Measurements from ENCODE around the gene INO80D. TPM values are rescaled to one million over a fixed set of nuclear protein-coding genes. Genes with fewer than 3 reads are reported as not detected.

The INO80D gene
- total RNA-seq, 4 donors from 2014 or later: 24.2 to 51.4 (median 32.5) TPM

GRCh38 chr2:205998583-205998982, 87.4 kb downstream of the INO80D start:
- WGBS: 93% methylated on average over 2 of the region's 2 CpGs
- no peak for TF ChIP-seq EP300 (IDR thresholded peaks at IDR 0.05)
- TF ChIP-seq CTCF (IDR thresholded peaks at IDR 0.05): no peak
- no peak for TF ChIP-seq POLR2A (IDR thresholded peaks at IDR 0.05)
- no peak for TF ChIP-seq POLR2AphosphoS5 (IDR thresholded peaks at IDR 0.05)
- H3K9me3 ChIP-seq: no peaks in the 10 kb centered on the region
- DNase-seq (ENCODE audit: low spot score in 2 of 2): no peak
- H3K27ac ChIP-seq: no peak overlapping the region
- no peak overlapping the region for H3K4me3 ChIP-seq
- H3K4me1 ChIP-seq: no peaks in the 10 kb centered on the region
- H3K27me3 ChIP-seq: no peaks in the 10 kb centered on the region
- H3K36me3 ChIP-seq: peaks cover 28% of the 10 kb centered on the region

- H3K36me3 ChIP-seq: peaks cover 40% of the 10 kb centered on the region
- TF ChIP-seq EP300 (IDR thresholded peaks at IDR 0.05) (no peak), POLR2AphosphoS5 (IDR thresholded peaks at IDR 0.05) (no peak), POLR2A (IDR thresholded peaks at IDR 0.05) (no peak)
- no peaks in the 10 kb centered on the region for H3K9me3 ChIP-seq
- H3K4me3 ChIP-seq: no peak overlapping the region
- H3K27me3 ChIP-seq: no peaks in the 10 kb centered on the region
- no peaks in the 10 kb centered on the region for H3K4me1 ChIP-seq
- no peak overlapping the region for H3K27ac ChIP-seq
- no peak for DNase-seq (ENCODE audit: low spot score in 2 of 2)
Observed at GRCh38 chr2:205996161-205996560, 89.8 kb downstream of the INO80D start.

- Histone ChIP-seq H3K9me3 (no peaks in the 10 kb centered on the region), H3K4me1 (no peaks in the 10 kb centered on the region), H3K27ac (no peak overlapping the region), H3K27me3 (no peaks in the 10 kb centered on the region), H3K36me3 (peaks cover 34% of the 10 kb centered on the region), H3K4me3 (no peak overlapping the region)
- WGBS: 100% methylated on average over 1 of the region's 1 CpG
- TF ChIP-seq CTCF (IDR thresholded peaks at IDR 0.05) (no peak), EP300 (IDR thresholded peaks at IDR 0.05) (no peak), POLR2AphosphoS5 (IDR thresholded peaks at IDR 0.05) (no peak), POLR2A (IDR thresholded peaks at IDR 0.05) (no peak)
- DNase-seq (ENCODE audit: low spot score in 2 of 2): no peak
Observed at GRCh38 chr2:205995260-205995659, 90.7 kb downstream of the INO80D start.

- Histone ChIP-seq H3K36me3 (peaks cover 30% of the 10 kb centered on the region), H3K27me3 (no peaks in the 10 kb centered on the region), H3K4me3 (no peak overlapping the region), H3K27ac (no peak overlapping the region), H3K4me1 (no peaks in the 10 kb centered on the region), H3K9me3 (no peaks in the 10 kb centered on the region)
- DNase-seq (ENCODE audit: low spot score in 2 of 2): no peak
- no peak for TF ChIP-seq POLR2AphosphoS5 (IDR thresholded peaks at IDR 0.05)
- no peak for TF ChIP-seq CTCF (IDR thresholded peaks at IDR 0.05)
- no peak for TF ChIP-seq EP300 (IDR thresholded peaks at IDR 0.05)
- no peak for TF ChIP-seq POLR2A (IDR thresholded peaks at IDR 0.05)
- WGBS: 97% methylated on average over 2 of the region's 2 CpGs
Observed at GRCh38 chr2:205994344-205994743, 91.6 kb downstream of the INO80D start.

- Histone ChIP-seq H3K4me1 (no peaks in the 10 kb centered on the region), H3K36me3 (peaks cover 20% of the 10 kb centered on the region), H3K4me3 (no peak overlapping the region), H3K27ac (no peak overlapping the region), H3K9me3 (no peaks in the 10 kb centered on the region), H3K27me3 (no peaks in the 10 kb centered on the region)
- TF ChIP-seq CTCF (IDR thresholded peaks at IDR 0.05): no peak
- no peak for TF ChIP-seq POLR2A (IDR thresholded peaks at IDR 0.05)
- no peak for TF ChIP-seq EP300 (IDR thresholded peaks at IDR 0.05)
- no peak for TF ChIP-seq POLR2AphosphoS5 (IDR thresholded peaks at IDR 0.05)
- DNase-seq (ENCODE audit: low spot score in 2 of 2): no peak
- WGBS: 94% methylated on average over 2 of the region's 2 CpGs
Observed at GRCh38 chr2:205990104-205990503, 95.9 kb downstream of the INO80D start.
